HFFc6 (cell line): ENCODE data around the gene KIRREL3. TPM values are rescaled to one million over a fixed set of nuclear protein-coding genes. Genes with fewer than 3 reads are reported as not detected.

ENCODE experiments used
- DNase-seq: peaks from one replicate; pipeline ENCODE4 v3.0.0-alpha.2; 2018
- H3K27ac Mint-ChIP-seq: 2 replicates; pipeline ENCODE4 v1.8.0; 2020; ENCODE audit warnings: mild to moderate bottlenecking, mixed read lengths
- H3K27me3 Mint-ChIP-seq: 2 replicates; pipeline ENCODE4 v1.8.0; 2021; ENCODE audit warnings: mild to moderate bottlenecking, moderate library complexity, mixed read lengths; ENCODE audit not compliant: insufficient read depth
- H3K36me3 Mint-ChIP-seq: 2 replicates; pipeline ENCODE4 v1.8.0; 2021; ENCODE audit warnings: low read depth, mixed read lengths
- H3K4me1 Mint-ChIP-seq: 2 replicates; pipeline ENCODE4 v1.8.0; 2020; ENCODE audit warnings: low read depth, mixed read lengths
- H3K4me3 Mint-ChIP-seq: 2 replicates; pipeline ENCODE4 v1.8.0; 2020; ENCODE audit warnings: mild to moderate bottlenecking, moderate library complexity, mixed read lengths
- H3K9me3 Mint-ChIP-seq: 2 replicates; pipeline ENCODE4 v1.8.0; 2020; ENCODE audit warnings: mild to moderate bottlenecking, mixed read lengths
- total RNA-seq, 6 experiments: library from RNA; stranded (reverse); fragmentation: NEBNext Ultra II Directional; extraction: Animal tissue kit (Norgen Biotek cat#: 25700); gene quantifications; 2 replicates in 1 of 6; 3 replicates in 5 of 6; pipeline ENCODE4 v1.2.3, GENCODE V29; 2021
- TF ChIP-seq, protein P1 (sequence below): fragments of 200-600 bp; sonication (generic); IDR thresholded peaks from 2 replicates; pipeline ENCODE4 v1.5.0; 2021; ENCODE audit warnings: antibody characterized with exemption, mild to moderate bottlenecking

Gene KIRREL3
- total RNA-seq, 6 experiments from 2014 or later, result 22.2 to 38.2 (median 33.2) TPM

DNA sequence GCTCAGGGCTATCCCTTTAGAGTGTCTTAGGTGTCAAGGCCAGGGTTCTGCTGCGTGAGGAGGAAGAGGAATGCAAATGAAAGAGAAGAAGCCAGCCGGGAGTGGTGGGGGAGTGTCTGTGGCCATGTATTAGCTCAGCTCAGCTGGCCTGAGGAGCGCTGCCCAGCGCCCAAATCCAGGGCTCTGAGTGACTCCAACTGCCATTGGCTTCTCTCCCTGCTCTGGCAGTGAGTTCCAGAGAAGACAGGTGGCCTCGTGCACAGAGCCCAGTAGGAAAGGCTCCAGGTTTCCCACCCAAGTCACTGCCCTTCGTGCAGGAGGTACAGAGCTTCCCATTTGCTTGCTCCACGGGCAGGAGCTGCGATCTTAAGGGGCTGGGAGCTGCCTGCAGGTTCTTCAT is 302.0 kb downstream of the KIRREL3 start:
- Mint-ChIP-seq H3K9me3 (no peaks in the 10 kb centered on the region), H3K27ac (no peak overlapping the region), H3K4me3 (no peak overlapping the region), H3K4me1 (peaks cover 43% of the 10 kb centered on the region), H3K36me3 (peaks cover 8% of the 10 kb centered on the region), H3K27me3 (peaks cover 3% of the 10 kb centered on the region; the same call in 1 of the 2 replicates)
- TF ChIP-seq, protein P1, sequence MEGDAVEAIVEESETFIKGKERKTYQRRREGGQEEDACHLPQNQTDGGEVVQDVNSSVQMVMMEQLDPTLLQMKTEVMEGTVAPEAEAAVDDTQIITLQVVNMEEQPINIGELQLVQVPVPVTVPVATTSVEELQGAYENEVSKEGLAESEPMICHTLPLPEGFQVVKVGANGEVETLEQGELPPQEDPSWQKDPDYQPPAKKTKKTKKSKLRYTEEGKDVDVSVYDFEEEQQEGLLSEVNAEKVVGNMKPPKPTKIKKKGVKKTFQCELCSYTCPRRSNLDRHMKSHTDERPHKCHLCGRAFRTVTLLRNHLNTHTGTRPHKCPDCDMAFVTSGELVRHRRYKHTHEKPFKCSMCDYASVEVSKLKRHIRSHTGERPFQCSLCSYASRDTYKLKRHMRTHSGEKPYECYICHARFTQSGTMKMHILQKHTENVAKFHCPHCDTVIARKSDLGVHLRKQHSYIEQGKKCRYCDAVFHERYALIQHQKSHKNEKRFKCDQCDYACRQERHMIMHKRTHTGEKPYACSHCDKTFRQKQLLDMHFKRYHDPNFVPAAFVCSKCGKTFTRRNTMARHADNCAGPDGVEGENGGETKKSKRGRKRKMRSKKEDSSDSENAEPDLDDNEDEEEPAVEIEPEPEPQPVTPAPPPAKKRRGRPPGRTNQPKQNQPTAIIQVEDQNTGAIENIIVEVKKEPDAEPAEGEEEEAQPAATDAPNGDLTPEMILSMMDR, result no peak
- no peak for DNase-seq

DNA sequence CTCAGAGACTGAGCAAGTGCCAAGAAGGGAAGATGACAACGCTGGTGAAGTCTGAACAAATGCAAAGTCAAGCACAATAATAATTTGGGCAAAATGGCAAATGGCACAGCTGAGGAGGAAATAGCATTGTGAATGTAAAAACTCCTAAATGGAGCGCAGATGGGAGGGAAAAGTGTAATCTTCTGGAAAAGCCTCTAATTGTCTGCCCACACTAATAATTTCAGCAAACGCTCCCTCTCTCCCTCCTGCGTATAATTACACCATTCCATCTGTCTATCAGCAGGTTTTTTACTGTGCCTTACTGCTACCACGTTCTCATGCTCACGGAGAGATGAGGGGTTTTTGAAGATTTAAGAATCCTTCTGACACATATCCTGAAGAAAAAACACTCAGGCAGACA is 302.6 kb downstream of the KIRREL3 start:
- Mint-ChIP-seq H3K27ac (no peak overlapping the region), H3K4me3 (no peak overlapping the region), H3K4me1 (peaks cover 36% of the 10 kb centered on the region), H3K9me3 (no peaks in the 10 kb centered on the region), H3K27me3 (peaks cover 3% of the 10 kb centered on the region; the same call in 1 of the 2 replicates), H3K36me3 (peaks cover 8% of the 10 kb centered on the region)
- TF ChIP-seq, protein P1, result no peak
- no peak for DNase-seq

DNA sequence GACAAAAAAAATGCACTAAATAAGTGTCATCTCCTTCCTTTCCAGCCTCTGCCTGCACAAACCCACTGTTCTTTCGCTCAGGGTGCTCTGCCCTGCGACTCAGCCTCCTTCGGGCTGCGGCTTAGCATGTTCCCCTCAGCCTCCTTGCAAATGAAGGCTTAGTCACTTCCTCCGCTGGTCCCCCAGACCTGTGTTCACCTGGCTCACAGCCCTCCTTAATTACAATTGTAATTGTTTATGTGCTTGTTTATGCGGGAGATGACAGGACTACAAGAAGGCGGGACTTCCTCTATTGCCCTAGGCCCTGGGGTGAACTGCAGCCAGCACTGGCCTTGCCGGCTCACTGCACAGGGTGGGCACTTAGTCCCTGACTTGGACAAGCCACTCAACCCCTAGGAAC is 303.6 kb downstream of the KIRREL3 start:
- Mint-ChIP-seq H3K4me3 (no peak overlapping the region), H3K9me3 (no peaks in the 10 kb centered on the region), H3K27ac (no peak overlapping the region), H3K27me3 (no peaks in the 10 kb centered on the region), H3K36me3 (peaks cover 8% of the 10 kb centered on the region), H3K4me1 (peaks cover 27% of the 10 kb centered on the region)
- DNase-seq, result no peak
- TF ChIP-seq, protein P1, result no peak

DNA sequence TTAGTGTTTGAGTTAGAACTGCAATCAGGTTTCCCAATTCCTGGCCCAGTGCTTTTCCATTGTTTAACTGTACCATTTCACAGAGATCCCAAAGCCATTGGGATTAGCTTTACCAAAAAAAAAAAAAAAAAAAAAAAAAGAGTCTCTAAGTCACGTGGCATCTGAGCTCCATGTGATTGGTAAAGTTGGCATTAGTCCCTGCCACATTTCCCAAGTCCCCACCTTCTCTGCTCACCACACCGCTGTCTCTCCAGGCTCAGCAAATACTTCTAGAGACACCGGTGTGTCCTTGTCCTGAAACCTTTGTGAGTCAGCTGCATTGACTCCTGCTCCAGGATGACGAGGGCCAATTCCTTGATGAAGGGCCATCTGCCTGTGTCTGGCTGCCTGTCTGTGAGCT is 305.3 kb downstream of the KIRREL3 start:
- no peak for DNase-seq
- Mint-ChIP-seq H3K27me3 (no peaks in the 10 kb centered on the region), H3K9me3 (no peaks in the 10 kb centered on the region), H3K36me3 (peaks cover 8% of the 10 kb centered on the region), H3K4me3 (no peak overlapping the region), H3K4me1 (peaks cover 11% of the 10 kb centered on the region), H3K27ac (no peak overlapping the region)
- TF ChIP-seq, protein P1, result no peak

DNA sequence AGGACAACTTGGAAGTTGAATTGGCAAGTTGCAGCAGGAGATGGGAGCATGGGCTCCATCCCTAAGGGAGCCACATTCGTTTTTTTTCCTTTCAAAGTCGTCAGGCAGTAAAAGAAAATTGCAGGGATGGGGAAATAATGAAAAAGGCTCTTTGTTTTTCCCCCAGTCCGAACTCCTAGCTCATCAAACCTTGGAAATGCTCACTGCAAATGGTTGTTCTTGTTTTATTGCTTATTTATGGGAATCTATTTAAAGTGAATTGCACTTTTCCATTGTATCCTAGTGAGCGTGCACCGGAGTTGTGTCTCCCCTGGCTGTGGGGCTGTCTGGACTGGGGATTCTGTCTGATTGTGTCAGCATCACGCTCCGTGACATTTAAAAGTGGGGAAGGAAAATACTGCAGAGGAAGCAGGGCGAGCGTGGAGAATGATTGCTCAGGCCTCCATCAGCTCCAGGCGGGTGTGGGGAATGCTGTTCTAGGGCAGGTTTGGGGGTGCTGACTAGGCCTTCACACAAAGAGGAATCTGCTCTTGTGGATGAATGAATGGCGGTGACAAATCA is 306.4 kb downstream of the KIRREL3 start:
- TF ChIP-seq, protein P1, result no peak
- no peak for DNase-seq
- H3K4me3 Mint-ChIP-seq, result no peak overlapping the region
- H3K36me3 Mint-ChIP-seq, result peaks cover 8% of the 10 kb centered on the region
- H3K27me3 Mint-ChIP-seq, result no peaks in the 10 kb centered on the region
- H3K27ac Mint-ChIP-seq, result no peak overlapping the region
- no peaks in the 10 kb centered on the region for H3K9me3 Mint-ChIP-seq
- peaks cover 11% of the 10 kb centered on the region for H3K4me1 Mint-ChIP-seq

DNA sequence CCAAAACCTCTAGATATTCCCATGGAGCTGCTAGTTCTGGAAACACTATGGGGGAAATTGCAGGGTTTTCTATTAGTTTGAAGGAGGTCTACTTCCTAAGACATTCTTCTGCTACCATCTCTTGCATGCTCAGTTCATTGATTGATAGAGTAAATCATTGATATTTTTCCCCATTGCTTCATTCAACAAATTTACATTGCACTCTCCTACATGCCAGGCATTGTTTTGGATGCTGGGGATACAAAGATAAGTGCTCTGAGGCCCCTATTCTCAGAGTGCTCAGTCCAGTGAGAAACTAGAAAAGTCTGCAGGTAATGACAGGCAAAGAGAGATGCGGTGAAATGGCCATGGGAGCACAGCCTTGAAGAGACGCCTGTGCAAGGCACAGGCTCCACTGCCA is 313.1 kb downstream of the KIRREL3 start:
- Mint-ChIP-seq H3K27ac (no peak overlapping the region), H3K36me3 (peaks cover 14% of the 10 kb centered on the region; the same call in 1 of the 2 replicates), H3K9me3 (no peaks in the 10 kb centered on the region), H3K27me3 (no peaks in the 10 kb centered on the region; the same call in none of the 2 replicates), H3K4me3 (no peak overlapping the region), H3K4me1 (peaks cover 7% of the 10 kb centered on the region; the same call in 1 of the 2 replicates)
- DNase-seq, result no peak
- TF ChIP-seq, protein P1, result no peak
